ENCODE data around the gene COPS9.

- TF ChIP-seq CTCF (conservative IDR thresholded peaks at IDR 0.05; ENCODE audit: low read depth, low read length): no peak
- TF ChIP-seq EZH2phosphoT487 (IDR thresholded peaks at IDR 0.05; ENCODE audit: borderline replicate concordance, low read length): no peak
These were observed 17.3 kb upstream of the COPS9 start for GRCh38 chr2:240153418-240153817.

All from PC-3 (cell line).